Measurements from ENCODE around the gene WDPCP. TPM values are rescaled to one million over a fixed set of nuclear protein-coding genes. Genes with fewer than 3 reads are reported as not detected.
"Not testable (repeated sequence)": the region's sequence is repeated elsewhere in the genome, so short reads cannot be mapped to it uniquely, and the experiment has no call there.

WDPCP gene
- polyA plus RNA-seq, 3 donors = 12.3 to 16.2 (median 15.5) TPM

DNA sequence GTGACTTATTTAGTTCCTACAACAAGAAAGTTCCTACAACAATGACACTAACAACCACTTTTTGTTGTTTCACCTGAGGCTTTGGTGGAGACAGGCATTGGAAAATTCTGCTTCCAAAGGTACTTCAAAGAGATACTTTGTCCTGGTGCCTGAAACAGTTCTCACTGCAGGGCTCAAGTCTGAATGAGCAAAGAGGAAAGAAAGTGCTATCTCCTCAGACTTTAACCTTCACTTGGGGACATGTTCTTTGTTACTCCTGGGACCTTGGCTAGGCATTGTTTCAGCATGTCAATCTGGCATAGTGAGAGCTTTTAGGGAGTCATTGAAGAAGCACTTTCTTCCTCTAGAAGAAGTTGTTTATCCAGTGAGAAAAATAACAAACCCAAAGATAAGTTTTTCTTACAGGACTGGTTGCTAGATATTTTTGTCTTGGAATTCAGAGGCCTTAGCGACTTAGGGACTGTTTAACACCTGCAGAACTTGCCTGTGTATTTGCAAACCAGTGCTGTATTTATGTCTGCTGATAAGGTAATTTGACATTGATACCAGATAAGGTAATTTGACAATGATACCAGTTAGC, 12.7 kb upstream of the WDPCP start:
- DNase-seq (ENCODE audit: extremely low read depth in 1 of 11, low read depth in 9 of 11, low spot score in 4 of 11) = no peak

DNA sequence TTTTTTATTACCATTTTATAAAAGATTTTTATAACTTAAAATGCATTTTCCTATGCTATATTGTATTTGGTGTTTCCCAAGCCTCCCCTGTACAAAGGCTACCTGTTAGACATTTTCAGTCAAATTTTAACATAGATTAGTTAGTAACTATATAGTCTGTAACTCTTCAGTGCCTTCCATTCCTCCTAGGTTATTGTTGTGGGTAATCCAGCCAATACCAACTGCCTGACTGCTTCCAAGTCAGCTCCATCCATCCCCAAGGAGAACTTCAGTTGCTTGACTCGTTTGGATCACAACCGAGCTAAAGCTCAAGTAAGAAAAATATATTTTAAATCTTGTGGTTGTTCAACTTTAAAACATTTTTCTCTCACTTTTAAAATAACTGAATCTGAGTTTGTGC, 10.7 kb upstream of the WDPCP start:
- no peak for DNase-seq (ENCODE audit: extremely low read depth in 1 of 11, low read depth in 9 of 11, low spot score in 4 of 11)

DNA sequence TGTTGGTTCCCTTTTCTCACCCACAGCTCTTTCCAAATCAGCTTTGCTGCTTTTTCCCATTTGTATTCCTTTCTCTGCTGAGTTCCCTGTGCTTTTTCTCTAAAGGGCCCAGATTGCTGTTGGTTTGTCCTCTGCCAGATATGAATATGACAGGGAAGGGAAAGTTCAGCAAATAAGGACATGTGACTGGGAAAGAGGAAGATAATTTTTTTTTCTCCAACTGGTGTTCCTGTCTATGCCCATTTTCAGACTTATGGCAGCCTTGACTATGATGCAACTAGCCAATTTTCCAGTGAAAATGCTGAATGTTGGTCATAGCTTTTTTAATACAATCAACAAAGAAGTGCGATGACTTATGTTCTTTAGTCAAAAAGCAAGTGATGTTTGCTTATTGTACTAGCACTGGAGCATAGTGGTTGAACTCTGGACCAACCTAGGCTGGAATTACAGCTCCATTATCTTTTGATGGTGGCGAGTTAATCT, 8.2 kb upstream of the WDPCP start:
- no peak for DNase-seq (ENCODE audit: extremely low read depth in 1 of 11, low read depth in 9 of 11, low spot score in 4 of 11)

DNA sequence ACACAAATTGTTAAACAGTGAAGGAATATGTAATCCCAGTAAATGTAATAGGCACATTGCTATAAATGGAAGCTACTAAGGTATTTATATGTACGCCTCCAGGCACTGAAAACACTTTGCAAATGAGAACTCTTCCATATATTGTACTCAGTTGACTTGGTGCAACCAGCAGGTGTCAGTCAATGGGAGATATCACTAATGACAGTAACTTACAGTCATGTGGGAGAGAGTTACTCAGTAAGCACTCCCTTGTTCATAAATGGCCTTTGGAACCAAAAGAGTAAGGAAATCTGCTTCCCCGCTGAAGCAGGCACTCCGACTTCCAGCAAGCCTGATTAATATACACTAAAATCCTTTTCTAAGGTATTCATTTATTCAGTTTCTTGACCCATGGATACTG, 6.4 kb upstream of the WDPCP start:
- no peak for DNase-seq (ENCODE audit: extremely low read depth in 1 of 11, low read depth in 9 of 11, low spot score in 4 of 11)

GRCh38 chr2:63591566-63592175, 3.4 kb upstream of the WDPCP start:
- no peak for DNase-seq (ENCODE audit: extremely low read depth in 1 of 11, low read depth in 9 of 11, low spot score in 4 of 11)

DNA sequence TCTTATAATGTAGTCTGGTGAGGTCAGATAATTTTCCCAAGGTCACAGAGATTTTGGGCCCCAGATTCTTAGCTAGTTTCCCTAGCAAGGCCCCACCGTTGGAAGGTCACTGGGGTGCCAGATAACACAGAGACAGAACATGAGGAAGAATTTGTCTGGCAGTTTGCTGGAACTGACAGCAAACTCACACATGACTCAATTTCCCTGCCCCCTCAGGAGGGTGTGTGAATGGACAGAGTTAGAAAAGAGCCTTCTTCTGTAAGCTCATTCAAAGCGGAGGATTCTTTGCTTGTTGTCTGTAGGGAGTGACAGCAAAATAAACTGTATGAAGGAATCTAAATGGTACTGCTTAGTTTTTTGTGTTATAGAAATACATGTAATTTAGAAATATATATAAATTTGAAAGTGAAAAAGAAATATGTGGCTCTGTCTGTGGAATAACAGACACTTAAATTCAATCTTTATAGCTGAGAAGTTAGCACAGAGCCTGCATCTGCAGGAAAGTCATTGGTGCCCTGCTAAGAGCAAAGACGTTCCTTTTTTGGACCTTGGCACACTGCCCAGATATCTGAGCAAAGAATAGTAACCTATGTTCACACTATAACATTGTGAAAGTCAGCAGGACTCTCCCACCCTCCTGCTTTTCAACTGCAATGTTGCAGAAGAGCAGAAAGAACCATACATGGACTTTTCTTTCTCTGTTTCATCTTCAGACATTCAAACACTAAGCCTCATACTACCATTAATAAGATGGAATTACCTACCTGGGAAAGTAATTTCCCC, 2.5 kb upstream of the WDPCP start:
- no peak for DNase-seq (ENCODE audit: extremely low read depth in 1 of 11, low read depth in 9 of 11, low spot score in 4 of 11)

- peak in 1 of 11 donors; percentile 2 for DNase-seq (ENCODE audit: extremely low read depth in 1 of 11, low read depth in 9 of 11, low spot score in 4 of 11)
Observed at GRCh38 chr2:63589148-63589958, 1.1 kb upstream of the WDPCP start.

- peak in 1 of 11 donors; percentile 10 for DNase-seq (ENCODE audit: extremely low read depth in 1 of 11, low read depth in 9 of 11, low spot score in 4 of 11)
Observed at GRCh38 chr2:63587814-63588384, 378 bp downstream of the WDPCP start.

- DNase-seq (ENCODE audit: extremely low read depth in 1 of 11, low read depth in 9 of 11, low spot score in 4 of 11) = no peak
Observed at GRCh38 chr2:63582873-63583272, 5.4 kb downstream of the WDPCP start.

DNA sequence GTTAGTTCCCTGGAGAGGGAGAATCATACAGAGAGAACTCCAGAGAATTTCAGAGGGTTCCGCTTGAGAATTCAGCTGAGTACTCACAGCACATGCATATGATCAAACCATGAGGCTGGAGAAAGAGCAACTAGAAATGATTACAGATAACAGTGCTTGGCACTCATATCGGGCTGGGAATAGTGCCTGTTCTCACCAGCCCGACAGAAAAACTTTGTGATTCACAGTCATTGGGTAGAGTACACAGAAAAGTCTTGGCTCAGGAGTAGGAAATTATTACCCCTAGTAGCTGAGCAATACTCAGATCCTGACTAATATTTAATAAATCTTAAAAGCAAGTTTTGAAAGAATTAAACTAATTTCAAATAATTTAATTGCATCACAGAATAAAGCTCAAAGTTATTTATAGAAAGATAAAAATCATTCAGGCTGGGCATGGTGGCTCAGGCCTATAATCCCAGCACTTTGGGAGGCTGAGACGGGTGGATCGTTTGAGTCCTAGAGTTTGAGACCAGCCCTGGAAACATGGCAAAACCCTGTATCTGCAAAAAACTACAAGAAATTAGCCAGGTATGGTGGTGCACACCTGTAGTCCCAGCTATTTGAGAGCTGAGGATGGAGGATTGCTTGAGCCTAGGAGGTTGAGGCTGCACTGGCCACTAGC, 6.8 kb downstream of the WDPCP start:
- DNase-seq (ENCODE audit: extremely low read depth in 1 of 11, low read depth in 9 of 11, low spot score in 4 of 11) = no peak

- DNase-seq (ENCODE audit: extremely low read depth in 1 of 11, low read depth in 9 of 11, low spot score in 4 of 11) = no peak
Observed at GRCh38 chr2:63580651-63581297, 7.5 kb downstream of the WDPCP start.

DNA sequence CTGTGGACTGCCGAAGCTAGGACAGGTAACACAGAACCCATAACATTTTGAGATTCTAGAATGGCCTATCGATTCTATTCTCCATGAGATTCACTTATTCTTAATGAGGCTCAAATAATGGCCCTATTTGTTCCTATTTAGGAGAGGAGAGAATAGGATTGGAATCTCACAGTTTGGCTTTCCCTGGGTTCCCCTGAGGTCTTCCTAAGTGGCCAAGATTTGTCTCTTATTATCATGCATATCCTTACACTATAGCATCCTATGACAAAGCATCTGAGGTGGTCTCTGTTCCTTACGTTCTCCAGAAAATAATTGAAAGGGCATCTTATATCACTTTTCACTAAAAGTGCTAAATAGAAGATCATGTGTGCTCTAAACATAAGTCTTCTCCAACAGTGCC, 9.5 kb downstream of the WDPCP start:
- DNase-seq (ENCODE audit: extremely low read depth in 1 of 11, low read depth in 9 of 11, low spot score in 4 of 11) = no peak

DNA sequence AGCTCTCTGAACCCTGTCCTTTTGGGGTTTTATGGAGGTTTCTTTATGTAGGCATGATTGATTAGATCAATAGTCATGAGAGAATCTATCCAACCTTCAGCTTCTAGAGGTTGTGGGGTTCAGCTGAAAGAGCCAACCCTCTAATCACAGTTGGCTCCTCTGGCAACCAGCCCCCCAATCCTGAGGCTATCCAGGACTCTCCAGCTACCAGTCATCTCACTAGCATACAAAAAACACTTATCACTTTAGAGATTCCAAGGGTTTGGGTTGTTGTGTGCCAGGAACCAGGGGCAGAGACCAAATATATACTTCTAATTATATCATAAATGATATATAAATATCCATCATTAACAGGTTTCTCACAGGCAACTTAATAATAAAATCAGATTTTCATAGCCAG, 11.7 kb downstream of the WDPCP start:
- no peak for DNase-seq (ENCODE audit: extremely low read depth in 1 of 11, low read depth in 9 of 11, low spot score in 4 of 11)

DNA sequence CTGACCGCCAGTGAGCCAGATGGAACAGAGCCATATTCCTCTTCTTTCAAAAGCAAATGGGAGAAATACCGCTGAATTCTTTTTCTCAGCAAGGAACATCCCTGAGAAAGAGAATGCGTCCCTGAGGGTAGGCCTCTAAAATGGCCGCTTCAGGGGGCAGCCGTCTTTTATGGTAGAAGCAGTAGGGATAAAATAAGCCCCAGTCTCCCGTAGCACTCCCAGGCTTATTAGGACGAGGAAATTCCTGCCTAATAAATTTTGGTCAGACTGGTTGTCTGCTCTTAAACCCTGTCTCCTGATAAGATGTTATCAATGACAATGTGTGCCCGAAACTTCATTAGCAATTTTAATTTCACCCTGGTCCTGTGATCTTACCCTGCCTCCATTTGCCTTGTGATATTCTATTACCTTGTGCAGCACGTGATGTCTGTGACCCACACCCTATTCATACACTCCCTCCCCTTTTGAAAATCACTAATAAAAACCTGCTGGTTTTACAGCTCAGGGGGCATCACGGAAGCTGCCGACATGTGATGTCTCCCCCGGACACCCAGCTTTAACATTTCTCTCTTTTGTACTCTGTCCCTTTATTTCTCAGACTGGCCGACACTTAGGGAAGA, 14.4 kb downstream of the WDPCP start:
- DNase-seq (ENCODE audit: extremely low read depth in 1 of 11, low read depth in 9 of 11, low spot score in 4 of 11) = not testable (repeated sequence)

- DNase-seq (ENCODE audit: extremely low read depth in 1 of 11, low read depth in 9 of 11, low spot score in 4 of 11) = not testable (repeated sequence)
Observed at GRCh38 chr2:63573026-63573425, 15.3 kb downstream of the WDPCP start.

GRCh38 chr2:63572001-63572400, 16.3 kb downstream of the WDPCP start:
- no peak for DNase-seq (ENCODE audit: extremely low read depth in 1 of 11, low read depth in 9 of 11, low spot score in 4 of 11)

GRCh38 chr2:63571291-63571690, 17.0 kb downstream of the WDPCP start:
- no peak for DNase-seq (ENCODE audit: extremely low read depth in 1 of 11, low read depth in 9 of 11, low spot score in 4 of 11)

DNA sequence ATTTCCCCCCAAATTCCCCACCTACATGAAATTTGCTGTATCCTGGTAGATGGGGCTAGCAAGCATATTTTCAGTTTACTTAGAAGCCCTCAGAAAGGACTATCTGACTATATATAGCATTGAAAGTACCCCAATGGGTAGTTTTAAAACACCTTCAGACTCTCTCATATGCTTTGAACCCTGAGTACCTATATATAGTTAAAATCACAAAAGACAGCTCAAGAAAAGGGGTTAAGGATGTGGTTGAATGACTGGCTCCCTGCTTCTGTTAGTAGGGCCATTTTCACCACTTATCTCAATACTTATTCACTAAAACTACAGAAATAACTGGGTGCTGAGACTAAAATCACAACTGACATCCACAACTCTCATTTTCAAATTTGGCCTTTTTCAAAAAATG, 18.5 kb downstream of the WDPCP start:
- DNase-seq (ENCODE audit: extremely low read depth in 1 of 11, low read depth in 9 of 11, low spot score in 4 of 11) = no peak

All from renal cortex interstitium (tissue), 11 donors.